HG02623 (cell line): ENCODE data around the gene ASCC1.
A peak's percentile ranks its signal among the peaks of the same experiment; 100 is the strongest.

Experiments used
- ATAC-seq: cut with Tn5 transposase; IDR thresholded peaks from one replicate; pipeline ENCODE4 v1.9.1; 2021; ENCODE audit warnings: moderate library complexity; ENCODE audit not compliant: unreplicated experiment

Gene ASCC1

GRCh38 chr10:72053690-72054089, 162.4 kb downstream of the ASCC1 start:
- ATAC-seq = no peak

- ATAC-seq = no peak
These were observed 165.2 kb downstream of the ASCC1 start for GRCh38 chr10:72050873-72051272.

- ATAC-seq = no peak
These were observed 165.9 kb downstream of the ASCC1 start for GRCh38 chr10:72049969-72050781.

GRCh38 chr10:72049472-72049871, 166.6 kb downstream of the ASCC1 start:
- no peak for ATAC-seq

GRCh38 chr10:72048450-72049124, 167.5 kb downstream of the ASCC1 start:
- peak; percentile 61 for ATAC-seq
